ENCODE data around the gene DNMT3B. TPM values are rescaled to one million over a fixed set of nuclear protein-coding genes. Genes with fewer than 3 reads are reported as not detected.
A peak's percentile ranks its signal among the peaks of the same experiment; 100 is the strongest.
"Not testable (repeated sequence)": the region's sequence is repeated elsewhere in the genome, so short reads cannot be mapped to it uniquely, and the experiment has no call there.

DNMT3B gene
- total RNA-seq, result 10 to 100 TPM in 4 of 8 experiments, 1 to 10 TPM in 4; 1.4 to 35.2 (median 10.5) TPM

DNA sequence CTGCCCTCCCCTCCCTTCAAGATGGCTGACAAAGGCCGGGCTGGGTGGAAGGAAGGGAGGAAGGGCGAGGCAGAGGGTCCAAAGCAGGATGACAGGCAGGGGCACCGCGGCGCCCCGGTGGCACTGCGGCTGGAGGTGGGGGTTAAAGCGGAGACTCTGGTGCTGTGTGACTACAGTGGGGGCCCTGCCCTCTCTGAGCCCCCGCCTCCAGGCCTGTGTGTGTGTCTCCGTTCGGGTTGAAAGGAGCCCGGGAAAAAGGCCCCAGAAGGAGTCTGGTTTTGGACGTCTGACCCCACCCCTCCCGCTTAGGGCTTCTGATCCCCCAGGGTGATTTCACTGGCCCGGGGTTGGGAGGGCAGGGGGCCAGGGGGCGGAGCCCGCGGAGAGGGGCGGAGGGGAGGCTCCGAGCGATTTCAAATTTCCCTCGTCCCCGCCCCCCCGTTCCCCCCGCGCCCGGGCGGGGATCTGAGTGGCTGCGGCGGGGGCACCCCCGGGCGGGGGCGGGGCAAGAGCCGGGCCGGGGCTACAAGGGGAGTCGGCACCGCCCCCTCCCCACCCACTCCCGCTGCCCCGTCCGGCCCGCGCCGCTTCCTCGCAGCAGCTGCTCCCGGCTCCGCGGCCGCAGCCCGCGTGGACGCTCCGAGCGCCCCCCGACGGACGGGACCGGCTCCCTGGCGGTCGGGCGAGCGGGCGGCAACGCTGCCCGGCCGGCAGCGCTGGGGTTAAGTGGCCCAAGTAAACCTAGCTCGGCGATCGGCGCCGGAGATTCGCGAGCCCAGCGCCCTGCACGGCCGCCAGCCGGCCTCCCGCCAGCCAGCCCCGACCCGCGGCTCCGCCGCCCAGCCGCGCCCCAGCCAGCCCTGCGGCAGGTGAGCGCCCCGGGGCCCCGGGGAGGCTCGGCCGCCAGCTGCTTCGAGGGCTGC lies at the start of gene DNMT3B:
Gene DNMT3B (plus strand): TSS at position 555 of the 923 bp plus-strand sequence. CDS start 17,939 bp downstream, outside the sequence.
- 0% methylated on average over 2 of the region's 92 CpGs; no CpG with 5 or more reads in 9 of the 10 experiments for WGBS, 10 experiments
- Histone ChIP-seq H3K4me3 (peak within 1 kb of the TSS; percentile 64 to 89 (median 82)), H3K27ac (peak within 1 kb of the TSS in 1 of 2 donors; percentile 18), H3K4me1 (replicated peaks in 1 of 2) (peaks cover 18 to 19% of the 10 kb centered on the region in 2 donors)
- in situ Hi-C loops (cut with MboI; ENCODE audit: low pct_unique_long_range_greater_than_20kb in 2 of 9, low sequenced_read_pairs in 9 of 9, unreplicated experiment in 9 of 9), result no loop called here
- ATAC-seq (replicated peaks in 6 of 8), result peak; percentile 79 to 91 (median 88)

DNA sequence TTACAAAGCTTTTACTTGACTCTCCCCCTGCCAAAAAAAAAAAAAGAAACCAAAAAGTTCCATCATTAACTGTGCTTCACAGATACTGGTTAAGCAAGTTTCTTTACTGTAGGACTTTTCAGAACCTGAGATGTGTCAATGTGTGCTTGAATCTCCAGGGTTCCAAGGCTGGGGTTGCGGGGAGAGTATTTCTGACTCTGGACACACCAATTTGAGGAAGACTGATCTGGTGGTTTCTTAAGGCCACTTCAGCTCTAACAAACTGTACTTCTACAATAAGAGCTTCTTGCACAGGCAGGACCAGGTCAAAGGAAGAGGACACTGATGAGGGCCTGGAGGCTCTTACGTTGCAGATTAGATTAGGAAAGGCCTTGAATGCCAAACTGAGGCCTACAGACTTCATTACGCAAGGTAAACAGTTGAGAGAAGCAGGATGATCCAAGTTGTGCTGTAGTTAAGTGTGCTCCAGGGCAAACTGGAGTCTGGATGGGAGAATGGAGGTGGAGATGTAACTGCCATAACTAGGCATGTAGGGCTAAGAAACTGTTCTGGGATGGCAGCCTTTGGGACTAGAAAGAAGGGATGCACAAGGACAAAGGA lies 43.3 kb upstream of the DNMT3B start:
- in situ Hi-C loops (cut with MboI; ENCODE audit: low pct_unique_long_range_greater_than_20kb in 2 of 9, low sequenced_read_pairs in 9 of 9, unreplicated experiment in 9 of 9), result no loop called here
- H3K4me1 ChIP-seq (replicated peaks in 1 of 2), result no peaks in the 10 kb centered on the region
- ATAC-seq (replicated peaks in 6 of 8), result no peak
- H3K27ac ChIP-seq, result no peak overlapping the region
- H3K4me3 ChIP-seq, result no peak overlapping the region
- WGBS, 10 experiments, result 69 to 100% (median 100%) methylated on average over 1 to 3 of the region's 3 CpGs; no CpG with 5 or more reads in 4 of the 10 experiments

DNA sequence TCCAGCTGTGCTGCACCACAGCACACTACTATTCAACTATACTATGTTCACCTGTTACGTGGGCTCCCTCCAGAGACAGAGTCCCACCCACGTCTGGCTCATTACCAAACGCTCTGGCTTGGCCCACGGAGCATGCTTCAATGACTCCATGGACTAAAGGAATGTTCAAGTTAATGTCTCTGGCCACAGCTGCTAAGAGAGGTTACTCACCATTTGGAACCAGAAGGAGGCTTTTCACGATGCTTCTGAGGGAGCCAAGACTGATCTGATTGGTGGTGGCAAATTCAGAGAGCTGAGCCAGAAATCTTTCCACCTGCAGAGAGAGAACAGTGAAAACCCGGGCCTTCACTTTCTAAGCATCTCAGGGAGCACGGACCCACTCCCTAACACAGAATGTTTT lies 34.5 kb upstream of the DNMT3B start:
- WGBS, 10 experiments, result 16 to 88% (median 58%) methylated on average over 2 to 6 of the region's 7 CpGs; no CpG with 5 or more reads in 1 of the 10 experiments
- Histone ChIP-seq H3K4me3 (no peak overlapping the region), H3K4me1 (replicated peaks in 1 of 2) (no peaks in the 10 kb centered on the region), H3K27ac (no peak overlapping the region)
- peak in 3 of 8 experiments; percentile 31 to 37 (median 34) for ATAC-seq (replicated peaks in 6 of 8)
- in situ Hi-C loops (cut with MboI; ENCODE audit: low pct_unique_long_range_greater_than_20kb in 2 of 9, low sequenced_read_pairs in 9 of 9, unreplicated experiment in 9 of 9), result no loop called here

DNA sequence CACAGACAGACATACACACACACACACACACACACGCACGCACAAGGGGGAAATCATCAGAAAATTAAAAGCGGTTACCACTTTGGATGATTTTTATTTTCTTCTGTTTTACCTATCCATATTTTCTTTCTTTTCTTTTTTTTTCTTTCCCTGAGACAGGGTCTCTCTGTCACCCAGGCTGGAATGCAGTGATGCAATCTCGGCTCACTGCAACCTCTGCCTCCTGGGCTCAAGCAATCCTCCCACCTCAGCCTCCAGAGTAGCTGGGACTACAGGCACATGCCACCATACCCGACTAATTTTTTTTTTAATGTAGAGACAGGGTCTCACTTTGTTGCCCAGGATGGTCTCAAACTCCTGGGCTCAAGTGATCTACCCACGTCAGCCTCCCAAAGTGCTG lies 33.8 kb upstream of the DNMT3B start:
- H3K27ac ChIP-seq; in situ Hi-C loops (cut with MboI; ENCODE audit: low pct_unique_long_range_greater_than_20kb in 2 of 9, low sequenced_read_pairs in 9 of 9, unreplicated experiment in 9 of 9); H3K4me1 ChIP-seq (replicated peaks in 1 of 2); H3K4me3 ChIP-seq: not testable (repeated sequence)
- ATAC-seq (replicated peaks in 6 of 8), result peak in 1 of 8 experiments; percentile 74
- WGBS, 10 experiments, result 50 to 100% (median 81%) methylated on average over 1 to 6 of the region's 6 CpGs

DNA sequence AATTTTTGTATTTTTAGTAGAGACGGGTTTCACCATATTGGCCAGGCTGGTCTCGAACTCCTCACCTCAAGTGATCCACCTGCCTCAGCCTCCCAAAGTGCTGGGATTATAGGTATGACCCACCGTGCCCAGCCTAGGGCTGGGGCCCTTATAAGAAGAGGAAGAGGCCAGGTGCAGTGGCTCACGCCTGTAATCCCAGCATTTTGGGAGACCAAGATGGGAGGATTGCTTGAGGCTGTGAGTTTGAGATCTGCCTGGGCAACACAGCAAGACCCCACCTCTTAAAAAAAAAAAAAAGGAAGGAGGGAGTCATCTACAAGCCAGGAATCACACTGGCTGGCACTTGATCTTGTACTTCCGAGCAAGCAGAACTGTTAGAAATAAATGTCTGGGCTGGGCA lies 32.9 kb upstream of the DNMT3B start:
- H3K27ac ChIP-seq; H3K4me3 ChIP-seq; in situ Hi-C loops (cut with MboI; ENCODE audit: low pct_unique_long_range_greater_than_20kb in 2 of 9, low sequenced_read_pairs in 9 of 9, unreplicated experiment in 9 of 9); ATAC-seq (replicated peaks in 6 of 8); H3K4me1 ChIP-seq (replicated peaks in 1 of 2): not testable (repeated sequence)
- WGBS, 10 experiments, result 78 to 100% (median 100%) methylated on average over 1 to 4 of the region's 5 CpGs; no CpG with 5 or more reads in 5 of the 10 experiments

DNA sequence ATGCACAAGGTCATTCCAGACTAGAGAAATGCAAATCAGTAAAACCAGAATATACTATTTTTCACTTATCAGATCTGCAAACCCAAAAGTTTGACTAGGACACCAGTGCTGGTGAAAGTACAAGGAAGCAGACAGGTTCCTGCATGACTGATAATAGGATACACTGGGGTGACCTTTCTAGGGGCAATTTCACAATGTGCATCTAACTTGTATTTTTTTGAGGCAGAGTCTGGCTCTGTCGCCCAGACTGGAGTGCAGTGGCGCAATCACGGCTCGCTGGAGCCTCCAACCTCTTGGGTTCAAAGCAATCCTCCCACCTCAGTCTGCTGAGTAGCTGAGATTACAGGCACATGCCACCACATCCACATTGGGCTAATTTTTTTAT lies 30.3 kb upstream of the DNMT3B start:
- Histone ChIP-seq H3K4me3 (no peak overlapping the region), H3K27ac (no peak overlapping the region)
- in situ Hi-C loops (cut with MboI; ENCODE audit: low pct_unique_long_range_greater_than_20kb in 2 of 9, low sequenced_read_pairs in 9 of 9, unreplicated experiment in 9 of 9), result no loop called here

DNA sequence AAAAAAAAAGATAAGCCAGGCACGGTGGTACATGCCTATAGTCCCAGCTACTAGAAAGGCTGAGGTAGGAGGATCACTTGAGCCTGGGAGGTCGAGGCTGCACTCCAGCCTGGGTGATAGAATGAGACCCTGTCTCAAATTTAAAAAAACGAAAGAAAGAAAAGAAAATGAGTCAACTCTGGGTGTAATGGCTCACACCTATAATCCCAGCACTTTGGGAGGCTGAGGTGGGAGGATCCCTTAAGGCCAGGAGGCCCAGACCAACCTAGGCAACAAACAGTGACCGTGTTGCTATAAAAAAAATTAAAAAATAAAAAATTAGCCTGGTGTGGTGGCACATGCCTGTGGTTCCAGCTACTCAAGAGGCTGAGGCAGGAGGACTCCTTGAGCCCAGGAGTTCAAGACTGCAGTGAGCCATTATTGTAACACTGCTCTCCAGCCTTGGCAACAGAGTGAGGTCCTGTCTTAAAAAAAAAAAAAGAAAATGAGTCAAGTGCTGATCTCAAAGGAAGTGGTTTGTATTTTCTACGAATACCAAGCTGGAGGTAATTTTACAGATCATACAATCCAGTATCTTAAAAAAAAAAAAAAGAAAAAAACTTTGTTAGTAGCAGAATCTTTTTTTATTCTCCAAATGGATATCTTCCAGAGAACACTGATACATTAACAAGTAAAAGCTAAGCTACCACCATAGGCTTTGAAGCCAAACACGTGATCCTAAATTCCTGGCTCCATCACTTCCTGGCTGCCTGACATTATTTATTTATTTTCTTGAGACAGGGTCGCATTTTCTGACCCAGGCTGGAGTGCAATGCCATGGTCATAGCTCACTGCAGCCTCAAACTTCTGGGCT lies 24.6 kb upstream of the DNMT3B start:
- ATAC-seq (replicated peaks in 6 of 8), result no peak
- in situ Hi-C loops (cut with MboI; ENCODE audit: low pct_unique_long_range_greater_than_20kb in 2 of 9, low sequenced_read_pairs in 9 of 9, unreplicated experiment in 9 of 9), result no loop called here
- Histone ChIP-seq H3K27ac (no peak overlapping the region), H3K4me1 (replicated peaks in 1 of 2) (peaks cover 3 to 9% of the 10 kb centered on the region in 2 donors), H3K4me3 (no peak overlapping the region)
- WGBS, 10 experiments, result 16 to 100% (median 68%) methylated on average over 3 to 6 of the region's 7 CpGs

More for the DNA sequence above, 30.3 kb upstream of the DNMT3B start:
- H3K4me1 ChIP-seq (replicated peaks in 1 of 2), result no peaks in the 10 kb centered on the region
- ATAC-seq (replicated peaks in 6 of 8), result peak in 1 of 8 experiments; percentile 17
- WGBS, 10 experiments, result 20 to 100% (median 88%) methylated on average over 1 to 4 of the region's 4 CpGs; no CpG with 5 or more reads in 2 of the 10 experiments

DNA sequence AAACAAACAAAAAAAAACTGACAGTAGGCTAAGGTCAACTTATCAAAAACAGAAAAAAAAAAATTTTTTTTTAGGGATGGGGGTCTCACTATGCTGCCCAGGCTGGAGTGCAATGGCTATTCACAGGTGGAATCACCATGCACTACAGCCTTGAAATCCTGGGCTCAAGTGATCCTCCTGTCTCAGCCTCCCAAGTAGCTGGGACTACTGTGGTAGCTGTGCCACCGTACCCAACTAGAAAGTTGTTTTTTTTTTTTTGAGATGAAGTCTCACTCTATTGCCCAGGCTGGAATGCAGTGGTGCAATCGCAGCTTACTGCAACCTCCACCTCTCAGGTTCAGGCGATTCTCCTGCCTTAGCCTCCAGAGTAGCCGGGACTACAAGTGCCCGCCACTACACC lies 21.0 kb upstream of the DNMT3B start:
- in situ Hi-C loops (cut with MboI; ENCODE audit: low pct_unique_long_range_greater_than_20kb in 2 of 9, low sequenced_read_pairs in 9 of 9, unreplicated experiment in 9 of 9), result no loop called here
- Histone ChIP-seq H3K4me3 (no peak overlapping the region), H3K27ac (no peak overlapping the region), H3K4me1 (replicated peaks in 1 of 2) (peaks cover 6 to 11% of the 10 kb centered on the region in 2 donors)
- 65 to 100% (median 100%) methylated on average over 2 to 4 of the region's 5 CpGs; no CpG with 5 or more reads in 5 of the 10 experiments for WGBS, 10 experiments
- ATAC-seq (replicated peaks in 6 of 8), result no peak

DNA sequence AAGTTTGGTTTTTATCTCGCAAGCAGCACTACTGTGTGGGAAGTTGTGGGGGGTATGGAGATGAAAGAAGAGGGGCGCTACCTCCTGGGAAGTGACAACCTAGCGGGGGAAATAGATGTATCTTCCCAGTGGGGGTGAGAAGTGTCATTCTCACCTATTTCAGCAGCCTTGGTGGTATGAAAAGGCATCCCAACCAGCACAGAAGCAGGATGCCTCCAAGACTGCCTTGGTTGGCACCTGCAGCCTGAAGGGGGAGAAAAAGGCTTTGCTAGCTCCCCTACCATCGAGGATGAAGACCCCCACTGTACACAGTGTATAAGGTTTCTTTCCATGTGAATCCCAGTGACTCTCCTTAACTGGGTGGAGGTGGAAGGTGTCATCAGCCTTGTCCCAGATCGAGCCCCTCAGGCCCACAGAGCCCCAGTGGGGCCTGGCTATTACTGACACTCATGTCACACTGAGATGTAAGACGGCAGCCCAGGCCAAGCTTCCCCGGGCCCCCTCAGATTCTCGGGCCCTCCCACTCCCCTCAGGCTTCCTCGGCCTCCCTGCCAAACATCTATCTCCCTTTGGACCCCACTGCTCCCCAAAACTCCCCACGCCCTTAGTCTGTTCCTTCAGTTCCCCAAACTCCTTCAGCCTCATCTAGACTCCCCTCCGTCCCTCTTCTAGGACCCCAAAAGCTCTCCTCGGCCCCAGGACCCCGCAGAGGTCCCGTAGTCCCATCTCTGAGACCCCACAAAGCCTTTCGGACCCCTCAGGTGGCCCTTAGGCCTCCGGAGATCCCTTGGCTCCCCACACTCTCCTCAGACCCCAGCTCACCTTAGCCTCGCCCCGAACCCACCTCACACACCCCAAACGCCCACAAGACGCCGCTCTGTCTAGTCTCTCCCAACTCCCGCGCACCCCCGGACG lies 19.6 kb upstream of the DNMT3B start:
- H3K27ac ChIP-seq, result peak overlapping the region; percentile 44 to 69
- H3K4me3 ChIP-seq, result peak overlapping the region; percentile 47 to 80 (median 64)
- in situ Hi-C loops (cut with MboI; ENCODE audit: low pct_unique_long_range_greater_than_20kb in 2 of 9, low sequenced_read_pairs in 9 of 9, unreplicated experiment in 9 of 9), result no loop called here
- WGBS, 10 experiments, result 20 to 100% (median 70%) methylated on average over 1 to 5 of the region's 25 CpGs; no CpG with 5 or more reads in 3 of the 10 experiments
- peaks cover 6 to 11% of the 10 kb centered on the region in 2 donors for H3K4me1 ChIP-seq (replicated peaks in 1 of 2)
- peak in 6 of 8 experiments; percentile 7 to 49 (median 35) for ATAC-seq (replicated peaks in 6 of 8)

DNA sequence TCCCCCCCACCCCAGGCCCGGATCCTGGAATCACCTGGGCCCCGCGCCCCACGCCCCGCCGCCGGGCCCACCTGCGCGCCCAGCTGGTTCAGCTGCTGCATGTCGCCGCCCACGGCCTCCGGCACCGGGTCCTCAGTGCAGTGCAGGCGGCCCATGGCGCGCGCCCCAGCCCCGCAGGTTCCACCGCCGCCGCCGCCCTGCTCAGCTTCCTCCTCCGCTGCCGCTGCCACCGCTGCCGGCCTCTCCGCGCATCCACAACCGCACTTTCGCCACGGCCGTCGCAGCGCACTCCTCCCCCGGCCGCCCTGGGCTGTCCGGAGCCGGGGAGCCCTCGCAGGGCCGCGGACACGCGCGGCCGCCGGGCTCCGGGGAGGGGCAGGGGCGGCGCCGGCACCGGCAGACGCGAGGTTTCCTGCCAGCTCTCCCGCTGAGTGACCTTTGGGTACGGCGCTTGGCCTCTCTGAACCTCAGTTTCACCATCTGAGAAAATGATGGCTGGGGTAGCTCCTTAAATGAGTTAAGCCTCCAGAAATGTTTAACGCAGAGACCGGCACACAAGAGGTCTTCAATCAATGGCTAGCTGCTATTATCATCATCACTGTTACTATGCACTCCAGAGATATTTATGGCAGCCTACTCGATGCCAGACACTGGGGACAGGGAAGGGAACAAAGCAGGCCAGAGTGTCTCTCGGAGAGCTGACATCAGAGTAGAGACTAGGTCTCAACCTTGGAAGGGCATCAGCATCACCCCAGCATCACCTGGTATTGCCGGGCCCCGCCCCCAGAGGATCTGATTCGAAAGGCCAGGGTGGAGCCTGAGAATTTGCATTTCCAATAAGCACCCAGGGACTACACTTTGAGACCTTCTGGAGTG lies 18.7 kb upstream of the DNMT3B start, which contains the start of gene COMMD7:
Gene COMMD7 (minus strand): TSS at position 231 of the 876 bp plus-strand sequence. CDS start 76 bp downstream, at position 155.
- in situ Hi-C loops (cut with MboI; ENCODE audit: low pct_unique_long_range_greater_than_20kb in 2 of 9, low sequenced_read_pairs in 9 of 9, unreplicated experiment in 9 of 9), result no loop called here
- ATAC-seq (replicated peaks in 6 of 8), result peak; percentile 76 to 88 (median 82)
- H3K4me1 ChIP-seq (replicated peaks in 1 of 2), result peaks cover 6 to 11% of the 10 kb centered on the region in 2 donors

More for the DNA sequence above, 18.7 kb upstream of the DNMT3B start, which contains the start of gene COMMD7:
- 0 to 25% (median 5%) methylated on average over 1 to 9 of the region's 64 CpGs; no CpG with 5 or more reads in 4 of the 10 experiments for WGBS, 10 experiments
- Histone ChIP-seq H3K4me3 (peak within 1 kb of the TSS; percentile 47 to 80 (median 64)), H3K27ac (peak within 1 kb of the TSS; percentile 44 to 69)
